Right renal cortex interstitium (tissue), 3 donors: Measurements from ENCODE around the gene GALNT14. TPM values are rescaled to one million over a fixed set of nuclear protein-coding genes. Genes with fewer than 3 reads are reported as not detected.
A peak's percentile ranks its signal among the peaks of the same experiment; 100 is the strongest.

Source experiments
- DNase-seq, 3 donors: peaks; one replicate each; pipeline ENCODE4 v3.0.0-alpha.2; 2013; ENCODE audit warnings: low read depth in 3 of 3, low spot score in 2 of 3
- polyA plus RNA-seq, 3 donors: library from polyadenylated mRNA; unstranded; fragments of 120-200 nt; gene quantifications; one replicate each; pipeline ENCODE4 v1.2.1, GENCODE V29; 2013; ENCODE audit not compliant: insufficient read length in 3 of 3

GALNT14 gene
- polyA plus RNA-seq, 3 donors: 37.6 to 48.7 (median 47.3) TPM

DNA sequence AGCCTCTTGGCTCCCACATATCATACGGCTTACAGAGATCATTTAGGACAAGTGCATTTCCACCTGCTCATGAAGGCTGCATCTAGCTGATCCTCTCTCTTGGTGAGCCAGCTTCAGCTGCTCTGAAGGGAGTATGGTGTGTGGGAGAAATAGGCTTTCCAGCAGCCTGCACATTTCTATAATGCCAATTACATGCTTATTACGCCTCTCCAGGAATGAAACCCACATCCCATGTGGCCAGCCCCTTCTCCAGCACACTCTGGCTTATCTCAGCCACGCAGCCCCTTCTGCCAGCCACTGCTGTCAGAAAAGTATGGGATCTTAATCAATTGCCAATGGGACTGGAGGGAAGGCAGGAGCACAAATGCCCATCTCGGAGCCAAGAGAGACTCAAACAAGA lies 117.5 kb downstream of the GALNT14 start:
- DNase-seq: no peak

GRCh38 chr2:31018280-31018679 lies 120.0 kb downstream of the GALNT14 start:
- no peak for DNase-seq

- DNase-seq: no peak
These were observed 121.6 kb downstream of the GALNT14 start for GRCh38 chr2:31016648-31017047.

DNA sequence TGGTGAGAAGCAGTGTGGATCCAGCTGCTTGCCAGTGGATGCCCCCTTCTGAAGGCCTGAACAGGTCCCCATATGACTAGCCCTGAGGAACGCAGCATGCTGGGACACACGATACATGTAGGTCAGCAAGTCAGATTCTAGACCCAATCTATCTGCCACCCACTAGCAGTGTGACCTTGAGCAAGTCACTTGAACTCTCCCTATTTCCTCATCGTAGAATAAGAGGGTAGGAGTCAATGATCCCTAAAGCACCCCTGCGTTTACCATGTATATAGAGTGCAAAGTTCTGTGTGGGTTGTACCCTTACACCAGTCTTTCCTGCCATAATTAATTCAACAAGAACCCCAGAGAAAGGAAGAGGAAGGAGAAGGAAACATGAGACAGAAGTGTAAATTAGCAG lies 123.7 kb downstream of the GALNT14 start:
- DNase-seq: no peak

DNA sequence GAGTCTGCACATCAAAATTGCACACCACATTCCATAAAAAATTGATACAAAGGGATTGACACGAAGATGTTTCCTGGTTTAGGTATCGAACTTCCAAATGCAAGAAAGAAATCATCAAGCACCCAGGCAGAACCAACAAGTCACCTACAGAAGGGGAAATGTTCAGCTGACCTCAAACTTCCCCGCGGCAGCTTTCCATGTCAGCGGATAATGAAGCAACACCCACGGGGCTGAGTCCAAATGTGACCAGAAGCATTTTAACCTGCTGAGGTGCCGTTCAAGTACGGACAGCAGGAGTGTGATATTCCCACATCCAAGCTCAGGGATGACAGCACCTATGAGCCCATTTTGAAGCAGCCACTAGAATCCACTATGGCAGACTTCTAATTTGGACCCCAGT lies 124.9 kb downstream of the GALNT14 start:
- DNase-seq: no peak

DNA sequence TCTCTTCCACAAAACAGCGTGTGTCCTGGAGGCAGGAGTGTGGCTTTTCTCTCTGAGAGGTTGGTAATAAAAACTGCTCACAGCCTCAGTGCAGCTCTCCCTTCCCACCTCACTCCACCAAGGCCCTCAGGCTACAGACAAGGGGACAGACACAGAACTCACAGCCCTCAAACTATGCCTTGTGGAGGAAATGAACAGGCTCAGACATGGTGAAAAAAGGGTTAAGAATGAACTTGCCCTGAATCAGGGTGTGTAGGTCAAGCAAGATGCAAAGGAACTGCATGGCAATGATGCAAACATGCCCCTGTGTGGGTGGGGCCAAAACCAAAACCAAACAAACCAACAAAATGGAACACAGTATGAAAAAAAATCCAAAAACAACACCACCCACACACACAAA lies 125.8 kb downstream of the GALNT14 start:
- DNase-seq: no peak

GRCh38 chr2:31011587-31011986 lies 126.7 kb downstream of the GALNT14 start:
- no peak for DNase-seq

- DNase-seq: peak in 1 of 3 donors; percentile 14
These were observed 129.6 kb downstream of the GALNT14 start for GRCh38 chr2:31008561-31009114.

DNA sequence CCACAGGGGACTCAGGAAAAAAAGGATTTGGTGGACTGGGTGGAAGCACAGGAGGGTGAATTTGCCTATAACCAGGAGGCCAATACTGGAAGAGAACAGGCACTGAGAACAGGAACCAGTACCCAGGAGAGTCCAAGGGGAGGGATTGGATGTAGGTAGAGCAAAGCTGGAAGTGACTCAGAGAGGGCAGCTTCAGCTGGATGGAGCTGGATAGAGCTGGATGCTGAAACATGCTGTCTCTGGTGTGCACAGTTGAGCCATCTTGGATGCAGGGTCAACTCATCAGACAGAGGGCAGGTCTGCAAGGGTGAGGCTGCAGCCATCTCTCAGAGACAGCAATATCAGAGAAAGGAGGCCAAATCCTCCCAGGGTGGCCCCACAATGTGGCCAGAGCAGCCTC lies 134.0 kb downstream of the GALNT14 start:
- DNase-seq: no peak

GRCh38 chr2:31003749-31004148 lies 134.5 kb downstream of the GALNT14 start:
- no peak for DNase-seq

- DNase-seq: no peak
These were observed 135.6 kb downstream of the GALNT14 start for GRCh38 chr2:31002537-31003150.

- no peak for DNase-seq
These were observed 137.3 kb downstream of the GALNT14 start for GRCh38 chr2:31000970-31001369.

- no peak for DNase-seq
These were observed 139.6 kb downstream of the GALNT14 start for GRCh38 chr2:30998672-30999071.

GRCh38 chr2:30997979-30998378 lies 140.3 kb downstream of the GALNT14 start:
- no peak for DNase-seq

DNA sequence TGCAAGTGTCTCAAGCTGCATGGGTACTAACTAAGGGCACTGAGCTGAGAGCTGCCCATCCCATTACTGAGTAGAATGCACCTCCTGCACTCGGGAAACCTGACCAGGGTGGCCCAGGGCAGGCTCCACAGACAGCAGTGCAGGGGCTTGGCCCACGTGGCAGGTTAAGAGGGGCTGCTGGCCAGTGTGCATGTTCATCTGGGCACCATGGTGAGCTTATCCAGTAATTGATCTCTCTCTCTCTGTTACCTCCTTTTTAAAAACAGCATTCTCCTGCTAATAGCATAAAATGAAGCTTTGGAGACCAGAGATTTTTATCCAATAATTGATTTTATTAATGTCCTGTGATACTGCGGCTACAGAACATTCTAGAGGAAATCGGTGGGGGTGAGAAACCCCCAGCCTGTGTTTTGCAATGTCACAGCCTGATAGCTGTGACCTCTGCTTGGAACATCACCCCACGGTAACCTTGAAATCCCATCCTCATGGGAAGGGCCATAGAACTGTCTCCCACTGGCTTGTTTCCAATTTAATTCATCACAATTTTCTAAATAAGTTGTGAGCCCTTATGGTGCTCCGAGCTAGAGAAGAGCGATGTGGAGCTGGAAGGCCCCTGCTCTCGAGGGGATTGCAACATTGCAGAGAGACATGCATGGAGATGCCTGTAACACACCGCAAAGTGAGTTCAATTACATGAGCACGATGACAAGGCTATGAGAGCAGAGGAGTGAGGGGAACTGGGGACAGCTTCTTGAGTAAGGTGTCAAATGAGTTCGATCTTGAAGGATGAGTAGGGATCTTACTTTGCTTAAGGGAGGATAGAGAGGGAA lies 143.8 kb downstream of the GALNT14 start:
- DNase-seq: no peak

GRCh38 chr2:30992781-30993180 lies 145.5 kb downstream of the GALNT14 start:
- DNase-seq: no peak

GRCh38 chr2:30990671-30991070 lies 147.6 kb downstream of the GALNT14 start:
- no peak for DNase-seq

DNA sequence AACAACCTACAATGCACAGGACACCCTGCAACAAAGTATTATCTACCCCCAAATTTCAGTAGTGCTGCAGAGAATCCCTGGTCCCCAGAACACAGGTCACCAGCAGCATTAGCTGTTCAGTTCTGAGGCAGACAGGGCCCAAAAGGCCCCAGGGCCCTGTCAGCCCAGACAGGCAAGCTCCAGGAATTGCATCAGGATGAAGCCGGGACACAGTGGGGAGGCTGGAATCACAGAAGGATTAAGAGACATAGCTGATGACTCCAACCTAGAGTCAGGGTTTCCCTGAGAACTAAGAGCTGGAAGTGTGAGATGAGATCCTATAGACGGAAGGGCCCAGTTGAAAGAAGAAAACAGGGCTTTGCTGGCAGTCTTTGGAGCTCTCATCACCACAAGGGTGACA lies 148.1 kb downstream of the GALNT14 start:
- DNase-seq: no peak

GRCh38 chr2:30989746-30990145 lies 148.5 kb downstream of the GALNT14 start:
- DNase-seq: no peak

- no peak for DNase-seq
These were observed 150.7 kb downstream of the GALNT14 start for GRCh38 chr2:30987566-30987965.

- DNase-seq: no peak
These were observed 152.0 kb downstream of the GALNT14 start for GRCh38 chr2:30986231-30986580.
